Measurements from ENCODE around the gene ADCY5. TPM values are rescaled to one million over a fixed set of nuclear protein-coding genes. Genes with fewer than 3 reads are reported as not detected.

ADCY5 gene
- total and polyA plus RNA-seq, 2 donors (not counting 1 experiment from before 2014, with no cell fraction given), result not detected

GRCh38 chr3:123395235-123395634, 53.7 kb downstream of the ADCY5 start:
- Histone ChIP-seq H3K4me1 (ENCODE audit: control insufficient read depth in 2 of 2, insufficient read depth in 2 of 2, low read length in 2 of 2) (no peaks in the 10 kb centered on the region), H3K9me3 (ENCODE audit: control extremely low read depth in 1 of 3, control insufficient read depth in 2 of 3, insufficient read depth in 1 of 3, low read length in 2 of 3) (no peaks in the 10 kb centered on the region), H3K4me3 (ENCODE audit: control extremely low read depth in 1 of 5, extremely low read depth in 1 of 5, insufficient read depth in 1 of 5, low read depth in 2 of 5, low read length in 4 of 5) (no peak overlapping the region), H2AFZ (ENCODE audit: insufficient read depth, low read depth, low read length, poor library complexity, severe bottlenecking) (no peak overlapping the region), H3K36me3 (replicated peaks in 1 of 2; ENCODE audit: control extremely low read depth in 1 of 2, control insufficient read depth in 1 of 2, extremely low read depth in 1 of 2, insufficient read depth in 2 of 2, low read length in 1 of 2) (no peaks in the 10 kb centered on the region), H3K9ac (ENCODE audit: low read length) (no peak overlapping the region), H3K4me2 (replicated peaks; ENCODE audit: low read depth, low read length, poor library complexity, severe bottlenecking) (no peak overlapping the region), H3K27me3 (replicated peaks in 1 of 4; ENCODE audit: control extremely low read depth in 1 of 4, control insufficient read depth in 3 of 4, insufficient read depth in 4 of 4, low read length in 3 of 4) (peaks cover 0 to 4% (median 0%) of the 10 kb centered on the region in 4 experiments), H3K27ac (ENCODE audit: low read length in 2 of 2) (no peak overlapping the region), H3K79me2 (ENCODE audit: control insufficient read depth, insufficient read depth, low read length) (no peaks in the 10 kb centered on the region), H4K20me1 (ENCODE audit: control insufficient read depth, insufficient read depth, low read length, poor library complexity, severe bottlenecking) (no peaks in the 10 kb centered on the region)
- 89% methylated on average over 5 of the region's 5 CpGs for WGBS (ENCODE audit: insufficient coverage)
- DNase-seq (no peak), ATAC-seq (ENCODE audit: low read depth) (no peak)
- no peak overlapping the region for H3K4me3 Mint-ChIP-seq
- TF ChIP-seq EZH2 (IDR thresholded peaks at IDR 0.05; ENCODE audit: borderline replicate concordance, insufficient read depth, low read depth, low read length, poor library complexity, severe bottlenecking), result no peak
- no peak for TF ChIP-seq CTCF (IDR thresholded peaks at IDR 0.05)
- H3K4me1 Mint-ChIP-seq, result no peaks in the 10 kb centered on the region
- H3K27me3 Mint-ChIP-seq, result peaks cover 27% of the 10 kb centered on the region
- CTCF ChIA-PET, result no interaction called here
- POLR2A ChIA-PET, result no interaction called here
- H3K27ac Mint-ChIP-seq, result no peak overlapping the region
- H3K9me3 Mint-ChIP-seq (ENCODE audit: insufficient read depth), result no peaks in the 10 kb centered on the region
- intact Hi-C loops (cut with micrococcal nuclease), result no loop called here

DNA sequence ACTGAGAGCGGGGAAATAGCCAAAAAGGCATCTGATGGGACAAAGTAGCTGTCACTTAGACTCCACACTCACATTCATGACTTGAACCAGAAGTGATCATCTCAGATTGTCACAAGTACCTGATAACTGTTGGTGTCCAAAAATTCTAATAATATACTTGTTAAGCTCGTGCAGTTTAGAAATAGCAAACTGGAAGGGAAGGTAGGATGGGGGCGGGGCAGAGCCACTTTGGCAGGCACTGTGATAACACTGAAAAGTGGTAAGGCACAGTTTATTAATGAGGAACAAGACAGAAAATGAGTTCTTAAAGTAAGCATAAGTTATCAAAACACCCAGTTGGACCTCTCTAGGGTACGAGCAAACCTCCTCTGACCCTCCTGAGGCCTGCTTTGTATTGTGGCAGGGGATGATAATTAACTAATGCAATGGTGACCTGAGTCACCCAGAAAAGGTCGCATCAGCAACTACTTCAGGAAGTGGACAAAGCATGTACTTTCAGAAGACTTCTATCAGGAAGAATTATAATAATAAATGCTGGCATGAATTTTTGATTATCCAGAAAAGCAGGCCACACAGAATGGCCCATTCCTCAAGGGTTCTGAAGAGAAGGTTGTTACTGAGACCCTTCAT, 54.4 kb downstream of the ADCY5 start:
- TF ChIP-seq EZH2 (IDR thresholded peaks at IDR 0.05; ENCODE audit: borderline replicate concordance, insufficient read depth, low read depth, low read length, poor library complexity, severe bottlenecking) (no peak), CTCF (IDR thresholded peaks at IDR 0.05) (no peak)
- peaks cover 19% of the 10 kb centered on the region for H3K27me3 Mint-ChIP-seq
- Histone ChIP-seq H3K9me3 (ENCODE audit: control extremely low read depth in 1 of 3, control insufficient read depth in 2 of 3, insufficient read depth in 1 of 3, low read length in 2 of 3) (no peaks in the 10 kb centered on the region), H3K36me3 (replicated peaks in 1 of 2; ENCODE audit: control extremely low read depth in 1 of 2, control insufficient read depth in 1 of 2, extremely low read depth in 1 of 2, insufficient read depth in 2 of 2, low read length in 1 of 2) (no peaks in the 10 kb centered on the region), H3K4me1 (ENCODE audit: control insufficient read depth in 2 of 2, insufficient read depth in 2 of 2, low read length in 2 of 2) (no peaks in the 10 kb centered on the region), H3K27ac (ENCODE audit: low read length in 2 of 2) (no peak overlapping the region), H3K4me2 (replicated peaks; ENCODE audit: low read depth, low read length, poor library complexity, severe bottlenecking) (no peak overlapping the region), H3K27me3 (replicated peaks in 1 of 4; ENCODE audit: control extremely low read depth in 1 of 4, control insufficient read depth in 3 of 4, insufficient read depth in 4 of 4, low read length in 3 of 4) (peaks cover 0 to 4% (median 0%) of the 10 kb centered on the region in 4 experiments), H3K79me2 (ENCODE audit: control insufficient read depth, insufficient read depth, low read length) (no peaks in the 10 kb centered on the region), H3K9ac (ENCODE audit: low read length) (no peak overlapping the region), H2AFZ (ENCODE audit: insufficient read depth, low read depth, low read length, poor library complexity, severe bottlenecking) (no peak overlapping the region), H4K20me1 (ENCODE audit: control insufficient read depth, insufficient read depth, low read length, poor library complexity, severe bottlenecking) (no peaks in the 10 kb centered on the region), H3K4me3 (ENCODE audit: control extremely low read depth in 1 of 5, extremely low read depth in 1 of 5, insufficient read depth in 1 of 5, low read depth in 2 of 5, low read length in 4 of 5) (no peak overlapping the region)
- intact Hi-C loops (cut with micrococcal nuclease), result no loop called here
- no peak overlapping the region for H3K27ac Mint-ChIP-seq
- DNase-seq (no peak), ATAC-seq (ENCODE audit: low read depth) (no peak)
- no peak overlapping the region for H3K4me3 Mint-ChIP-seq
- no peaks in the 10 kb centered on the region for H3K9me3 Mint-ChIP-seq (ENCODE audit: insufficient read depth)
- H3K4me1 Mint-ChIP-seq, result no peaks in the 10 kb centered on the region
- WGBS (ENCODE audit: insufficient coverage), result 90% methylated on average over 2 of the region's 5 CpGs
- CTCF ChIA-PET, result no interaction called here
- POLR2A ChIA-PET, result no interaction called here
